ENCODE measurements around the gene NLRP1. TPM values are rescaled to one million over a fixed set of nuclear protein-coding genes. Genes with fewer than 3 reads are reported as not detected.

NLRP1 gene
- polyA plus RNA-seq, 1 donor from 2014 or later: 255 TPM

DNA sequence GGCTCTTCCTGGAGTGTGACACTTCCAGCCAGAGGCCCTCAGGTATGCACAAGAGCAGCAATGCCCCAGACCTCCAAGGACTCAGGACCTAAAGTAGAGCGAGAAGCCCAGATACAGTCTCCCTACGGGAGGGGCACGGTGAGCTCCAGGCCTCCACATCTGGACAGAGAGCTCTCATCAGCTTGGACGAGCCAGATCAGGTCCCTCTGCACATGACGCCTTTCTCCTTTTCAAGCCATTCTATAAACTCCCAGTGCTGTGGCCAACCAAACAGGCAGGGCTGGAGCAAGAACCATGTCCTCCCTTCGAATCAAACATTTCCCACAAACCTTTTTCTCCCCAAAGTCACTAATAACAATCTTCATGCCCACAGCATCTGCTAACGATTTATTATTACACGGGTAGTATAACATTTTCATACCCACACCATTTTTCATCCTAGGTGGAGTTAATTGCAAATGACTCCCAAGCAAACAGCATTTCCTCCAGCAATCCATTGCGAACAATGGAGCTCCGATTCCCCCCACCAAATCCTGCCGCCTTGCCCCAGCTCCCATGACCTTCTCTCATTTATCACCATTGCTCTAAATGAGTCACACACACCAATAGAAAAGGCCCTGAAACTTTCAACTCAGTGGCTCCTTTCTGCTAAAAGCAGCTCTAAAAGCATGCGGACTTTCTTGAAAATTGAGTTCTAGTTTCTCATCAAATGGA is 24.2 kb upstream of the NLRP1 start:
- Histone ChIP-seq H2AFZ (ENCODE audit: low read depth, low read length) (no peak overlapping the region), H4K20me1 (ENCODE audit: insufficient read depth) (no peaks in the 10 kb centered on the region), H3K9ac (ENCODE audit: low read length) (no peak overlapping the region), H3F3A (ENCODE audit: insufficient read depth, low read length, poor library complexity, severe bottlenecking) (no peaks in the 10 kb centered on the region), H3K79me2 (replicated peaks; ENCODE audit: insufficient read depth, low read length) (no peaks in the 10 kb centered on the region), H3K27ac (ENCODE audit: low read length) (no peak overlapping the region), H3K9me2 (ENCODE audit: insufficient read depth, low read length) (no peaks in the 10 kb centered on the region), H3K4me2 (ENCODE audit: low read length) (no peak overlapping the region), H3K36me3 (ENCODE audit: insufficient read depth, low read length) (no peaks in the 10 kb centered on the region), H3K9me3 (ENCODE audit: low read length) (no peaks in the 10 kb centered on the region), H3K4me3 (ENCODE audit: low read length) (no peak overlapping the region), H3K27me3 (ENCODE audit: insufficient read depth, low read depth, low read length) (no peaks in the 10 kb centered on the region)
- no peak for TF ChIP-seq SMC3 (conservative IDR thresholded peaks at IDR 0.05; ENCODE audit: poor library complexity)
- TF ChIP-seq POLR2AphosphoS5 (IDR thresholded peaks at IDR 0.05): no peak
- no peak for TF ChIP-seq RAD21 (conservative IDR thresholded peaks at IDR 0.05)
- TF ChIP-seq EZH2 (IDR thresholded peaks at IDR 0.05; ENCODE audit: borderline replicate concordance, insufficient read depth, low read length, poor library complexity, severe bottlenecking): no peak
- TF ChIP-seq EP300 (conservative IDR thresholded peaks at IDR 0.05; ENCODE audit: poor library complexity, severe bottlenecking): no peak
- TF ChIP-seq, protein P1, sequence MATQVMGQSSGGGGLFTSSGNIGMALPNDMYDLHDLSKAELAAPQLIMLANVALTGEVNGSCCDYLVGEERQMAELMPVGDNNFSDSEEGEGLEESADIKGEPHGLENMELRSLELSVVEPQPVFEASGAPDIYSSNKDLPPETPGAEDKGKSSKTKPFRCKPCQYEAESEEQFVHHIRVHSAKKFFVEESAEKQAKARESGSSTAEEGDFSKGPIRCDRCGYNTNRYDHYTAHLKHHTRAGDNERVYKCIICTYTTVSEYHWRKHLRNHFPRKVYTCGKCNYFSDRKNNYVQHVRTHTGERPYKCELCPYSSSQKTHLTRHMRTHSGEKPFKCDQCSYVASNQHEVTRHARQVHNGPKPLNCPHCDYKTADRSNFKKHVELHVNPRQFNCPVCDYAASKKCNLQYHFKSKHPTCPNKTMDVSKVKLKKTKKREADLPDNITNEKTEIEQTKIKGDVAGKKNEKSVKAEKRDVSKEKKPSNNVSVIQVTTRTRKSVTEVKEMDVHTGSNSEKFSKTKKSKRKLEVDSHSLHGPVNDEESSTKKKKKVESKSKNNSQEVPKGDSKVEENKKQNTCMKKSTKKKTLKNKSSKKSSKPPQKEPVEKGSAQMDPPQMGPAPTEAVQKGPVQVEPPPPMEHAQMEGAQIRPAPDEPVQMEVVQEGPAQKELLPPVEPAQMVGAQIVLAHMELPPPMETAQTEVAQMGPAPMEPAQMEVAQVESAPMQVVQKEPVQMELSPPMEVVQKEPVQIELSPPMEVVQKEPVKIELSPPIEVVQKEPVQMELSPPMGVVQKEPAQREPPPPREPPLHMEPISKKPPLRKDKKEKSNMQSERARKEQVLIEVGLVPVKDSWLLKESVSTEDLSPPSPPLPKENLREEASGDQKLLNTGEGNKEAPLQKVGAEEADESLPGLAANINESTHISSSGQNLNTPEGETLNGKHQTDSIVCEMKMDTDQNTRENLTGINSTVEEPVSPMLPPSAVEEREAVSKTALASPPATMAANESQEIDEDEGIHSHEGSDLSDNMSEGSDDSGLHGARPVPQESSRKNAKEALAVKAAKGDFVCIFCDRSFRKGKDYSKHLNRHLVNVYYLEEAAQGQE (IDR thresholded peaks at IDR 0.05; ENCODE audit: borderline replicate concordance): no peak
- no peak for TF ChIP-seq MXI1 (conservative IDR thresholded peaks at IDR 0.05; ENCODE audit: poor library complexity, severe bottlenecking)
- no peak for TF ChIP-seq TAF1 (IDR thresholded peaks at IDR 0.05; ENCODE audit: low read depth)
- TF ChIP-seq, protein P2, sequence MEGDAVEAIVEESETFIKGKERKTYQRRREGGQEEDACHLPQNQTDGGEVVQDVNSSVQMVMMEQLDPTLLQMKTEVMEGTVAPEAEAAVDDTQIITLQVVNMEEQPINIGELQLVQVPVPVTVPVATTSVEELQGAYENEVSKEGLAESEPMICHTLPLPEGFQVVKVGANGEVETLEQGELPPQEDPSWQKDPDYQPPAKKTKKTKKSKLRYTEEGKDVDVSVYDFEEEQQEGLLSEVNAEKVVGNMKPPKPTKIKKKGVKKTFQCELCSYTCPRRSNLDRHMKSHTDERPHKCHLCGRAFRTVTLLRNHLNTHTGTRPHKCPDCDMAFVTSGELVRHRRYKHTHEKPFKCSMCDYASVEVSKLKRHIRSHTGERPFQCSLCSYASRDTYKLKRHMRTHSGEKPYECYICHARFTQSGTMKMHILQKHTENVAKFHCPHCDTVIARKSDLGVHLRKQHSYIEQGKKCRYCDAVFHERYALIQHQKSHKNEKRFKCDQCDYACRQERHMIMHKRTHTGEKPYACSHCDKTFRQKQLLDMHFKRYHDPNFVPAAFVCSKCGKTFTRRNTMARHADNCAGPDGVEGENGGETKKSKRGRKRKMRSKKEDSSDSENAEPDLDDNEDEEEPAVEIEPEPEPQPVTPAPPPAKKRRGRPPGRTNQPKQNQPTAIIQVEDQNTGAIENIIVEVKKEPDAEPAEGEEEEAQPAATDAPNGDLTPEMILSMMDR (IDR thresholded peaks at IDR 0.05; ENCODE audit: poor library complexity, severe bottlenecking): no peak

DNA sequence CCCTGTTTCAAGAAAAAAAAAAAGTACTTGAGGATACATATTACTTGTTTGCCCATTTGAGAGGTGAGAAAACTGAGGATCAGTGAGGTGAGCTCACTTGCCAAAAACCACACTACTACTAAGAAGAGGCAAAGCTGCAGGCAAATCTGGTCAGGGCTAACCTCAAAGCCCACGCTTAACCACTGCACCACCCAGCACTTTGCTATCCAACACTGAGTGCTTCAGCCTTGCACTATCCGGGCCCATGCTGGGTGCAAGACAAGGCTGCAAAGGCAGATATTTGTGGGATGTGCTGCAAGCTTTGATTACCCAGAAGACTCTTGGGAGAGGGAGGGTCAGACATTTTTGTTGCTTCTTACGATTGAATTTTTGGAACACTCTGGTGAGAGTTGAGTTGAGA is 23.6 kb upstream of the NLRP1 start:
- Histone ChIP-seq H3K9me3 (ENCODE audit: low read length) (no peaks in the 10 kb centered on the region), H3F3A (ENCODE audit: insufficient read depth, low read length, poor library complexity, severe bottlenecking) (no peaks in the 10 kb centered on the region), H3K9me2 (ENCODE audit: insufficient read depth, low read length) (no peaks in the 10 kb centered on the region), H3K9ac (ENCODE audit: low read length) (no peak overlapping the region), H3K27me3 (ENCODE audit: insufficient read depth, low read depth, low read length) (no peaks in the 10 kb centered on the region), H3K79me2 (replicated peaks; ENCODE audit: insufficient read depth, low read length) (no peaks in the 10 kb centered on the region), H3K4me3 (ENCODE audit: low read length) (no peak overlapping the region), H4K20me1 (ENCODE audit: insufficient read depth) (no peaks in the 10 kb centered on the region), H3K36me3 (ENCODE audit: insufficient read depth, low read length) (no peaks in the 10 kb centered on the region), H3K27ac (ENCODE audit: low read length) (no peak overlapping the region), H3K4me2 (ENCODE audit: low read length) (no peak overlapping the region), H2AFZ (ENCODE audit: low read depth, low read length) (no peak overlapping the region)
- TF ChIP-seq SMC3 (conservative IDR thresholded peaks at IDR 0.05; ENCODE audit: poor library complexity) (no peak), TAF1 (IDR thresholded peaks at IDR 0.05; ENCODE audit: low read depth) (no peak), EP300 (conservative IDR thresholded peaks at IDR 0.05; ENCODE audit: poor library complexity, severe bottlenecking) (no peak), MXI1 (conservative IDR thresholded peaks at IDR 0.05; ENCODE audit: poor library complexity, severe bottlenecking) (no peak), RAD21 (conservative IDR thresholded peaks at IDR 0.05) (no peak), POLR2AphosphoS5 (IDR thresholded peaks at IDR 0.05) (no peak), EZH2 (IDR thresholded peaks at IDR 0.05; ENCODE audit: borderline replicate concordance, insufficient read depth, low read length, poor library complexity, severe bottlenecking) (no peak)
- TF ChIP-seq, protein P1 (IDR thresholded peaks at IDR 0.05; ENCODE audit: borderline replicate concordance): no peak
- TF ChIP-seq, protein P2 (IDR thresholded peaks at IDR 0.05; ENCODE audit: poor library complexity, severe bottlenecking): no peak
